ENCODE results near the gene RNF8. TPM values are rescaled to one million over a fixed set of nuclear protein-coding genes. Genes with fewer than 3 reads are reported as not detected.

The RNF8 gene
- total RNA-seq, 1 experiment from 2014 or later, result 35.9 TPM

DNA sequence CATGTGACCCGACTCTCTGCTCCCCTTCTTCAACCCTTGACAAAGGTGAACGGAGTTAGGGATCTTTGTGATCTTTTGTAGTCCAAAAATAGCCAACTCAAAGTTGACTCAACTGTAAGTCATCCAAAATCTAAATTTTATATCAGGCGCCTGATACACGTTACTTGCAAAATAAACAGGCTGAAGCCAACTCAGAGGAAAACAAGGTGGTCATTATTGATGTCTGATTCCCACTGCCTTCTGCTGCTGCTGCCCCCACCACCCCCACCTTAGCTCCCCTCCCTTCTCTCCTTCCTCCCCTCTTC lies 13.2 kb upstream of the RNF8 start:
- POLR2A ChIA-PET, result no interaction called here
- CTCF ChIA-PET, result no interaction called here

GRCh38 chr6:37343248-37343647 lies 10.5 kb upstream of the RNF8 start:
- no peaks in the 10 kb centered on the region for H3K36me3 Mint-ChIP-seq
- H3K27me3 Mint-ChIP-seq (ENCODE audit: low read depth), result no peaks in the 10 kb centered on the region; the same call in 1 of the 2 replicates
- ChIA-PET POLR2A (interaction anchor here (0.5 kb wide), 1 partner anchor 217 kb away, joined by 4 read pairs; no protein-coding TSS in a partner anchor), CTCF (interaction anchor here (0.5 to 1.0 kb wide), 2 partner anchors 28 to 663 kb away, joined by 3 read pairs; no protein-coding TSS in a partner anchor)
- no peak overlapping the region for H3K27ac Mint-ChIP-seq
- DNase-seq (ENCODE audit: low spot score), result no peak
- H3K4me3 Mint-ChIP-seq, result no peak overlapping the region
- no peak for ATAC-seq
- H3K4me1 Mint-ChIP-seq, result no peaks in the 10 kb centered on the region
- H3K9me3 Mint-ChIP-seq, result peaks cover 12% of the 10 kb centered on the region
- TF ChIP-seq ATF1 (CRISPR knock-in tag; IDR thresholded peaks at IDR 0.05) (no peak), NFATC4 (CRISPR knock-in tag; IDR thresholded peaks at IDR 0.05) (no peak), ZNF416 (CRISPR knock-in tag; IDR thresholded peaks at IDR 0.05) (no peak), ZNF232 (CRISPR knock-in tag; IDR thresholded peaks at IDR 0.05) (no peak), CTCF (IDR thresholded peaks at IDR 0.05) (no peak), E2F5 (CRISPR knock-in tag; IDR thresholded peaks at IDR 0.05) (no peak), TEAD4 (CRISPR knock-in tag; IDR thresholded peaks at IDR 0.05) (no peak), ZNF317 (CRISPR knock-in tag; IDR thresholded peaks at IDR 0.05; ENCODE audit: borderline replicate concordance, low read depth) (no peak), MAX (CRISPR knock-in tag; IDR thresholded peaks at IDR 0.05) (no peak), CDX4 (CRISPR knock-in tag; IDR thresholded peaks at IDR 0.05; ENCODE audit: borderline replicate concordance) (no peak), FOXP1 (CRISPR knock-in tag; IDR thresholded peaks at IDR 0.05; ENCODE audit: borderline replicate concordance) (no peak), GTF2I (CRISPR knock-in tag; conservative IDR thresholded peaks at IDR 0.05) (no peak)

More for the DNA sequence above, 13.2 kb upstream of the RNF8 start:
- no peak for ATAC-seq
- Mint-ChIP-seq H3K27me3 (ENCODE audit: low read depth) (no peaks in the 10 kb centered on the region), H3K4me1 (no peaks in the 10 kb centered on the region), H3K4me3 (no peak overlapping the region), H3K36me3 (no peaks in the 10 kb centered on the region), H3K9me3 (0 out of 2 replicates have a peak, but pooled peaks cover 3% of the 10 kb centered on the region), H3K27ac (no peak overlapping the region)
- TF ChIP-seq ELF4 (CRISPR knock-in tag; IDR thresholded peaks at IDR 0.05; ENCODE audit: low read depth) (no peak), SMAD4 (CRISPR knock-in tag; IDR thresholded peaks at IDR 0.05) (no peak), CTCF (IDR thresholded peaks at IDR 0.05) (no peak), PRDM15 (CRISPR knock-in tag; IDR thresholded peaks at IDR 0.05) (no peak)
- TF ChIP-seq, protein P1, sequence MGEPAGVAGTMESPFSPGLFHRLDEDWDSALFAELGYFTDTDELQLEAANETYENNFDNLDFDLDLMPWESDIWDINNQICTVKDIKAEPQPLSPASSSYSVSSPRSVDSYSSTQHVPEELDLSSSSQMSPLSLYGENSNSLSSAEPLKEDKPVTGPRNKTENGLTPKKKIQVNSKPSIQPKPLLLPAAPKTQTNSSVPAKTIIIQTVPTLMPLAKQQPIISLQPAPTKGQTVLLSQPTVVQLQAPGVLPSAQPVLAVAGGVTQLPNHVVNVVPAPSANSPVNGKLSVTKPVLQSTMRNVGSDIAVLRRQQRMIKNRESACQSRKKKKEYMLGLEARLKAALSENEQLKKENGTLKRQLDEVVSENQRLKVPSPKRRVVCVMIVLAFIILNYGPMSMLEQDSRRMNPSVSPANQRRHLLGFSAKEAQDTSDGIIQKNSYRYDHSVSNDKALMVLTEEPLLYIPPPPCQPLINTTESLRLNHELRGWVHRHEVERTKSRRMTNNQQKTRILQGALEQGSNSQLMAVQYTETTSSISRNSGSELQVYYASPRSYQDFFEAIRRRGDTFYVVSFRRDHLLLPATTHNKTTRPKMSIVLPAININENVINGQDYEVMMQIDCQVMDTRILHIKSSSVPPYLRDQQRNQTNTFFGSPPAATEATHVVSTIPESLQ (CRISPR knock-in tag; IDR thresholded peaks at IDR 0.05), result no peak
- DNase-seq (ENCODE audit: low spot score), result no peak

Measured in WTC11 (cell line).